PC-3 (cell line): ENCODE data around the gene PRKAR1B. TPM values are rescaled to one million over a fixed set of nuclear protein-coding genes. Genes with fewer than 3 reads are reported as not detected.

Experiments
- ATAC-seq: fragments of 200-7000 bp; cut with Tn5 transposase; 2 replicates; pipeline ENCODE4 v1.9.1; 2020; ENCODE audit warnings: mild to moderate bottlenecking, moderate library complexity
- BruUV-seq: library from RNA; stranded (reverse); fragments of 400-500 nt; replicated peaks from 2 replicates; lab custom pipeline; 2021; lab: Mats Ljungman, UMichigan
- CTCF ChIA-PET: fragments of 300-600 bp; sonication (Branson Sonifier 250); formaldehyde crosslinking; loops from one replicate; lab custom pipeline; 2022; ENCODE audit warnings: antibody characterized with exemption; lab: Charles Lee
- POLR2A ChIA-PET: fragments of 300-600 bp; sonication (Branson Sonifier 250); formaldehyde crosslinking; loops from one replicate; lab custom pipeline; 2022; ENCODE audit warnings: antibody characterized with exemption; ENCODE audit not compliant: unreplicated experiment; lab: Charles Lee
- DNase-seq: peaks from one replicate; pipeline ENCODE4 v3.0.0-alpha.2; 2015
- H2AFZ ChIP-seq: fragments of 300-600 bp; sonication (generic); 2 replicates; pipeline ENCODE4 v1.6.0; 2016; ENCODE audit warnings: antibody characterized with exemption, low read length
- H3F3A ChIP-seq: fragments of 300-600 bp; sonication (generic); one replicate; pipeline ENCODE4 v1.6.0; 2017; ENCODE audit warnings: antibody characterized with exemption, low read length, control low read depth, mild to moderate bottlenecking; ENCODE audit not compliant: unreplicated experiment
- H3K27ac ChIP-seq: fragments of 300-600 bp; sonication (generic); 2 replicates; pipeline ENCODE4 v1.5.1; 2016; ENCODE audit warnings: mild to moderate bottlenecking, low read length
- H3K27me3 ChIP-seq: fragments of 300-600 bp; sonication (generic); 2 replicates; pipeline ENCODE4 v1.6.1; 2016; ENCODE audit warnings: low read length, mixed read lengths
- H3K36me3 ChIP-seq: fragments of 300-600 bp; sonication (generic); 2 replicates; pipeline ENCODE4 v1.6.1; 2016; ENCODE audit warnings: low read depth, mixed run types, low read length, mixed read lengths
- H3K4me1 ChIP-seq: fragments of 300-600 bp; sonication (generic); 2 replicates; pipeline ENCODE4 v1.5.1; 2016; ENCODE audit warnings: low read length; ENCODE audit not compliant: insufficient read depth
- H3K4me2 ChIP-seq: fragments of 300-600 bp; sonication (generic); 2 replicates; pipeline ENCODE4 v1.6.0; 2016; ENCODE audit warnings: low read length
- H3K4me3 ChIP-seq: fragments of 300-600 bp; sonication (generic); 2 replicates; pipeline ENCODE4 v1.5.1; 2016; ENCODE audit warnings: mild to moderate bottlenecking, low read length, mixed read lengths
- H3K79me2 ChIP-seq: fragments of 300-600 bp; sonication (generic); 2 replicates; pipeline ENCODE4 v1.6.1; 2017; ENCODE audit warnings: low read length, mixed read lengths
- H3K9ac ChIP-seq: fragments of 300-600 bp; sonication (generic); 2 replicates; pipeline ENCODE4 v1.6.0; 2016; ENCODE audit warnings: mild to moderate bottlenecking, low read length
- H3K9me2 ChIP-seq: fragments of 300-600 bp; sonication (generic); replicated peaks from 2 replicates; pipeline ENCODE4 v1.6.1; 2016; ENCODE audit warnings: mixed run types, low read length, mixed read lengths
- H3K9me3 ChIP-seq: fragments of 300-600 bp; sonication (generic); 2 replicates; pipeline ENCODE4 v1.6.1; 2016; ENCODE audit warnings: low read length, mixed read lengths
- H4K20me1 ChIP-seq: fragments of 300-600 bp; sonication (generic); 2 replicates; pipeline ENCODE4 v1.6.1; 2016; ENCODE audit warnings: low read length, mixed read lengths
- EZH2 ChIP-seq: fragments of 300-600 bp; sonication (generic); IDR thresholded peaks from one replicate; pipeline ENCODE4 v1.6.1; 2017; ENCODE audit warnings: antibody characterized with exemption, mild to moderate bottlenecking, low read length; ENCODE audit not compliant: unreplicated experiment
- EZH2phosphoT487 ChIP-seq: fragments of 300-600 bp; sonication (generic); IDR thresholded peaks from 2 replicates; pipeline ENCODE4 v1.6.1; 2018; ENCODE audit warnings: mild to moderate bottlenecking, antibody characterized with exemption, low read length, borderline replicate concordance
- intact Hi-C: fragments of 100-400 bp; cut with micrococcal nuclease; formaldehyde crosslinking; loops from 2 replicates; pipeline ENCODE4 v1.9.0; 2023
- total RNA-seq: library from RNA; depleted of rRNA; stranded (reverse); fragments of >200 nt; gene quantifications from 2 replicates; pipeline ENCODE4 v1.2.3, GENCODE V29; 2014
- TF ChIP-seq, protein P1 (sequence below): fragments of 300-600 bp; sonication (generic); conservative IDR thresholded peaks from 2 replicates; pipeline ENCODE4 v1.5.1; 2017; ENCODE audit warnings: antibody characterized with exemption, low read depth, mild to moderate bottlenecking, low read length

PRKAR1B gene
- total RNA-seq, 1 experiment from 2014 or later = 15.6 TPM

DNA sequence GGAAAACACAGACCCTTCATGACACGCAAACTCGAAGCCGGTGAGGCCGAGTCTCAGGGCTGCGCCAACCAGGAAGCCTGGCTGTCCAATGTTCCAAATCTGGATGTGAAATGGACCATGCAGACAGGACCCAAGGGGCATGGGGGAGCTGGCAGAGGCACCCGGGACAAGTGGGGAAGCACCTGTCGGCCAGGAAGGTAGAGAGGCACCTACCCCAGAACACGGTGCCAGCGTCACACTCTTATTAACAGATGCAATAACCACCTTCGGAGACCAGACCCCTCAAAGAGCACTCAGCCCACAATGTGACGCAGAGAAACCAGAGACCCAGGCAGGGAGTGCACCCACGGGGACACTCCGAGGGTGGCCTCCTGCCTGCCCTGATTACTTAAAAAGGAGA, 119.1 kb downstream of the PRKAR1B start:
- H3F3A ChIP-seq = no peaks in the 10 kb centered on the region
- H3K27ac ChIP-seq = no peak overlapping the region
- ATAC-seq (no peak), DNase-seq (no peak)
- no peak overlapping the region for H3K4me3 ChIP-seq
- no peaks in the 10 kb centered on the region for H3K9me3 ChIP-seq
- no peak overlapping the region for H2AFZ ChIP-seq
- H3K9me2 ChIP-seq = no peaks in the 10 kb centered on the region
- POLR2A ChIA-PET = no interaction called here
- no peak overlapping the region for H3K4me2 ChIP-seq
- CTCF ChIA-PET = no interaction called here
- no peak for TF ChIP-seq EZH2phosphoT487
- TF ChIP-seq, protein P1, sequence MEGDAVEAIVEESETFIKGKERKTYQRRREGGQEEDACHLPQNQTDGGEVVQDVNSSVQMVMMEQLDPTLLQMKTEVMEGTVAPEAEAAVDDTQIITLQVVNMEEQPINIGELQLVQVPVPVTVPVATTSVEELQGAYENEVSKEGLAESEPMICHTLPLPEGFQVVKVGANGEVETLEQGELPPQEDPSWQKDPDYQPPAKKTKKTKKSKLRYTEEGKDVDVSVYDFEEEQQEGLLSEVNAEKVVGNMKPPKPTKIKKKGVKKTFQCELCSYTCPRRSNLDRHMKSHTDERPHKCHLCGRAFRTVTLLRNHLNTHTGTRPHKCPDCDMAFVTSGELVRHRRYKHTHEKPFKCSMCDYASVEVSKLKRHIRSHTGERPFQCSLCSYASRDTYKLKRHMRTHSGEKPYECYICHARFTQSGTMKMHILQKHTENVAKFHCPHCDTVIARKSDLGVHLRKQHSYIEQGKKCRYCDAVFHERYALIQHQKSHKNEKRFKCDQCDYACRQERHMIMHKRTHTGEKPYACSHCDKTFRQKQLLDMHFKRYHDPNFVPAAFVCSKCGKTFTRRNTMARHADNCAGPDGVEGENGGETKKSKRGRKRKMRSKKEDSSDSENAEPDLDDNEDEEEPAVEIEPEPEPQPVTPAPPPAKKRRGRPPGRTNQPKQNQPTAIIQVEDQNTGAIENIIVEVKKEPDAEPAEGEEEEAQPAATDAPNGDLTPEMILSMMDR = no peak
- no peak for TF ChIP-seq EZH2
- intact Hi-C loops = no loop called here
- H3K9ac ChIP-seq = no peak overlapping the region
- H3K27me3 ChIP-seq = no peaks in the 10 kb centered on the region
- H3K4me1 ChIP-seq = no peaks in the 10 kb centered on the region
- no peaks in the 10 kb centered on the region for H3K79me2 ChIP-seq
- no peaks in the 10 kb centered on the region for H4K20me1 ChIP-seq
- no peaks in the 10 kb centered on the region for H3K36me3 ChIP-seq
- BruUV-seq = no TSS peak

DNA sequence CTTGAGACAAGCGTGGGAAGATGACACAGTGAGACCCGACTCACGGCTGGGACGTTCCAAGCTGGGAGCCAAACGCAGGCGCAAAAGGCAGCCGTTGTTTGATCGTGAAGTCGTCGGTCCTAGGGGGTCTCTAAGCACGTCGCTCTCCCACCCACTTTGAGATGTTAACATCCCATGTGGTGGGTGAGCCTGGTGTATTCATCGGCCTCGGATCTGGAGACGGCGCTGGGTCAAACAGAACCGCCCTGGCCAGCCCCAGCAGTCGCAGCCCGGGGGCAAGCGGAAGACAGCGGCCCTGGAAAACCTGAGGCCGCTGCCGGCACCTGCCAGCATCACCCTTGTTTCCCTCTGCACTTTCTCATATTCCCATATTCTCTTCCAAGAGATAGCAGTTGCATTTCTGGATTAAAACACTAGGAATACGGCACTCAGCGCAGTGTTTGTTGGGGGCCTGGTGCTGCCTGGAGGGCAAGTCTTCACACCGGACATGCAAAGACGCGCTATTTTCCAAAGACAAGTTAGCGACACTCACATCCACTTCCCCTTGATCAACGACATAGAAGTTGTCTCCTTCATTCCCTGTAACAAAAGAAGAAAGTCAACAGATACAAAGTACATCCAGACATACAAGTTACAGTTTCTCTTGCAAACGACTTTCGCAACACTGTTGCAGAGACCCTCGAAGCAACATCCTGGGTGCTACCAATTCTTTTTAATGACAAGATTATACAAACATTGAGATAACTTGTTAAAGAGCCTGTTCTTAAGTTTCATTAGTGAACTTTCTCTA, 121.2 kb downstream of the PRKAR1B start:
- Histone ChIP-seq H3K9me2 (no peaks in the 10 kb centered on the region), H3K4me3 (no peak overlapping the region), H3K4me2 (no peak overlapping the region), H3K79me2 (no peaks in the 10 kb centered on the region), H3K9ac (no peak overlapping the region), H3K27ac (no peak overlapping the region), H4K20me1 (no peaks in the 10 kb centered on the region), H2AFZ (no peak overlapping the region), H3K9me3 (no peaks in the 10 kb centered on the region), H3K4me1 (no peaks in the 10 kb centered on the region), H3F3A (no peaks in the 10 kb centered on the region), H3K36me3 (no peaks in the 10 kb centered on the region), H3K27me3 (no peaks in the 10 kb centered on the region)
- TF ChIP-seq EZH2 = no peak
- TF ChIP-seq EZH2phosphoT487 = no peak
- TF ChIP-seq, protein P1 = no peak
- CTCF ChIA-PET = no interaction called here
- BruUV-seq = no TSS peak
- no peak for DNase-seq
- intact Hi-C loops = no loop called here
- ATAC-seq = no peak
- POLR2A ChIA-PET = no interaction called here

DNA sequence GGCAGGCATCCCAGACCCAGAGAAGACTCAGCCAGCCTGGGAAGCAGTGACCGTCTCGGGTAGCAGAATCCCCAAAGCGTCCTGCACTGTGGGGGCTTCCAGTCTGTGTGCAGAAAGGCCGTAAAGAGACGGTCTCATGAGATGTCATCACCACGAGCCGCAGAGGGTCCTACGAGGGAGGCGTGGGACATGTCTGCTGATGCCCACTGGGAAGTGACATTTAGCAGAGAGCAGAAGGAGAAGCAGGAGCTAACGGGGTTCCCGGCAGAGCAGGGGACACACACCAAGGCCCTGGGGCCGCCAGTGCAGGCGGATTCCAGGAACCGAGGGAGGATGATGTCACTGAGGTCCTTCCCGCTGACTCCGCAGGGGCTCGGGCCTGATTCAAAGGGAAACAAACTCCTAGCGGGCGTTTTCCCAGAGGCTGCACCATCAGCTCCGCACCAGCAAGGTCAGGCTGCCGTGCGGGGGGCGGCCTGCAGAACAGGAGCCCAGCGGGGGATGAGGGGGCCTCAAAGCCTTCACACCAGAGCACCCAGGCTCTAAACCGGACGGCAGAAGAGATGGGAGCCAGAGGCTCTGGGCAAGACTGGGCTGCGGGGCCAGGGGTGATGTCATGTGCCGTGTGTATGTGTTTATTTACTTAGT, 122.1 kb downstream of the PRKAR1B start:
- no peaks in the 10 kb centered on the region for H3K36me3 ChIP-seq
- no peaks in the 10 kb centered on the region for H3K9me2 ChIP-seq
- TF ChIP-seq EZH2 = no peak
- TF ChIP-seq, protein P1 = no peak
- no peaks in the 10 kb centered on the region for H3K27me3 ChIP-seq
- DNase-seq (no peak), ATAC-seq (no peak)
- no peaks in the 10 kb centered on the region for H3F3A ChIP-seq
- no TSS peak for BruUV-seq
- no peaks in the 10 kb centered on the region for H4K20me1 ChIP-seq
- ChIA-PET CTCF (no interaction called here), POLR2A (no interaction called here)
- no peaks in the 10 kb centered on the region for H3K9me3 ChIP-seq
- H3K9ac ChIP-seq = no peak overlapping the region
- H3K4me3 ChIP-seq = no peak overlapping the region
- intact Hi-C loops = no loop called here
- no peak overlapping the region for H2AFZ ChIP-seq
- H3K4me1 ChIP-seq = no peaks in the 10 kb centered on the region
- no peaks in the 10 kb centered on the region for H3K79me2 ChIP-seq
- no peak overlapping the region for H3K4me2 ChIP-seq
- no peak overlapping the region for H3K27ac ChIP-seq
